ENCODE data around the gene EEF1G. TPM values are rescaled to one million over a fixed set of nuclear protein-coding genes. Genes with fewer than 3 reads are reported as not detected.
A peak's percentile ranks its signal among the peaks of the same experiment; 100 is the strongest.

The EEF1G gene
- total and polyA plus RNA-seq, 9 of the 15 experiments (the other 6 are each of a cell fraction or from before 2014, with no cell fraction given) = 985 to 2,349 (median 2,035) TPM

DNA sequence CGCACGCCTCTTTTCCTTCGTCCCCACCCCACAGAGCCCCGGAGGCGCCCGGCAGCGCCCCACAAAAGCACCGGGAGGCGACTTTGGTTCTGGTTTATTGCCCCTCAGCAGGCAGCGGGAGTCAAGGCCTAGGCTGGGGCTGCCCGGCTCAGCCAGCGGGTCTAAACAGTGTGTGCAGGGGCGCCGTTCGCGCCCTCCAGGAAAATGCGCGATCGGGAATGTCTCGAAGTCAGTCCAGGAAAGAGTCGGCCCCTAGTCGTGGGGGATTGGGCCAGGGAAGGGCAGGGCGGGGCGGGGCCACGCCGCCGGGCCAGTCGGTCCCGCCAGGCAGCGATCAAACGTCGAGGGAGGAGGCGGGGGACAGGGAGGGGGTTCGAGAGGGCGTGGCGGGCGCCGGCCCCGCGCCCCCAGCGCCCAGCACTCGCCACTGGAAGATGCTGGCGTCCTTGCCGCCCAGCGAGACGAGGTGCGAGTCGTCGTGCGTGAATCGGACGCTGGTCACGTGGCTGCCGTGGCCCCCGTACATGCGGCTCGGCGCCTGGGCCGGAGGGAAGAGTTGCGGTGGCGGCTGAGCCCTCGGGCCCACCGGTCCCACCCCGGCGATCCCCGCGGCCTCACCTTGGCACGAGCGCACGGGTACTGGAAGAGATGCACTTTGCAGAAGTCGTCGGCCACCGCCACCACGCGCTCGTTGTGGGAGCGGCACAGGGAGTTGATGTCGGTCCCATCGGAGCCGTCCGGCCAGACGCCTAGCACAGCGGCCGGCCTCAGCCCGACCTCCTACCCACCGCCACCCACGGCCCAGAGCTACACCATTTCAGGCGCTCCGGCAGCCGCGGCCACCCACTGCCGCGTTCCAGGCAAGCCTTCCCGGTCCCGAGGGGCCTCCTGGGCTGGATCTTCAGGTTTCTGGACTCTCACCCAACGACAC lies 28.7 kb upstream of the EEF1G start (continued):
- TF ChIP-seq, protein P1, sequence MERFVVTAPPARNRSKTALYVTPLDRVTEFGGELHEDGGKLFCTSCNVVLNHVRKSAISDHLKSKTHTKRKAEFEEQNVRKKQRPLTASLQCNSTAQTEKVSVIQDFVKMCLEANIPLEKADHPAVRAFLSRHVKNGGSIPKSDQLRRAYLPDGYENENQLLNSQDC (CRISPR knock-in tag; IDR thresholded peaks at IDR 0.05) = no peak
- no peak for TF ChIP-seq NCOA4 (IDR thresholded peaks at IDR 0.05; ENCODE audit: partially characterized antibody)
- TF ChIP-seq BCOR (IDR thresholded peaks at IDR 0.05) = peak; percentile 34; the same call in 1 of the 2 replicates
- TF ChIP-seq L3MBTL2 (IDR thresholded peaks at IDR 0.05) = peak; percentile 84
- TF ChIP-seq HDGF (IDR thresholded peaks at IDR 0.05) = peak; percentile 57; the same call in 1 of the 2 replicates
- TF ChIP-seq, protein P2, sequence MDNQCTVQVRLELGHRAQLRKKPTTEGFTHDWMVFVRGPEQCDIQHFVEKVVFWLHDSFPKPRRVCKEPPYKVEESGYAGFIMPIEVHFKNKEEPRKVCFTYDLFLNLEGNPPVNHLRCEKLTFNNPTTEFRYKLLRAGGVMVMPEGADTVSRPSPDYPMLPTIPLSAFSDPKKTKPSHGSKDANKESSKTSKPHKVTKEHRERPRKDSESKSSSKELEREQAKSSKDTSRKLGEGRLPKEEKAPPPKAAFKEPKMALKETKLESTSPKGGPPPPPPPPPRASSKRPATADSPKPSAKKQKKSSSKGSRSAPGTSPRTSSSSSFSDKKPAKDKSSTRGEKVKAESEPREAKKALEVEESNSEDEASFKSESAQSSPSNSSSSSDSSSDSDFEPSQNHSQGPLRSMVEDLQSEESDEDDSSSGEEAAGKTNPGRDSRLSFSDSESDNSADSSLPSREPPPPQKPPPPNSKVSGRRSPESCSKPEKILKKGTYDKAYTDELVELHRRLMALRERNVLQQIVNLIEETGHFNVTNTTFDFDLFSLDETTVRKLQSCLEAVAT (IDR thresholded peaks at IDR 0.05) = peak in 1 of 2 experiments; percentile 74; a peak in 1 of 4 replicates
- TF ChIP-seq KAT7 (CRISPR knock-in tag; IDR thresholded peaks at IDR 0.05; ENCODE audit: borderline replicate concordance) = 0 out of 2 replicates have a peak, but pooled peaks have one; percentile 65
- TF ChIP-seq, protein P3, sequence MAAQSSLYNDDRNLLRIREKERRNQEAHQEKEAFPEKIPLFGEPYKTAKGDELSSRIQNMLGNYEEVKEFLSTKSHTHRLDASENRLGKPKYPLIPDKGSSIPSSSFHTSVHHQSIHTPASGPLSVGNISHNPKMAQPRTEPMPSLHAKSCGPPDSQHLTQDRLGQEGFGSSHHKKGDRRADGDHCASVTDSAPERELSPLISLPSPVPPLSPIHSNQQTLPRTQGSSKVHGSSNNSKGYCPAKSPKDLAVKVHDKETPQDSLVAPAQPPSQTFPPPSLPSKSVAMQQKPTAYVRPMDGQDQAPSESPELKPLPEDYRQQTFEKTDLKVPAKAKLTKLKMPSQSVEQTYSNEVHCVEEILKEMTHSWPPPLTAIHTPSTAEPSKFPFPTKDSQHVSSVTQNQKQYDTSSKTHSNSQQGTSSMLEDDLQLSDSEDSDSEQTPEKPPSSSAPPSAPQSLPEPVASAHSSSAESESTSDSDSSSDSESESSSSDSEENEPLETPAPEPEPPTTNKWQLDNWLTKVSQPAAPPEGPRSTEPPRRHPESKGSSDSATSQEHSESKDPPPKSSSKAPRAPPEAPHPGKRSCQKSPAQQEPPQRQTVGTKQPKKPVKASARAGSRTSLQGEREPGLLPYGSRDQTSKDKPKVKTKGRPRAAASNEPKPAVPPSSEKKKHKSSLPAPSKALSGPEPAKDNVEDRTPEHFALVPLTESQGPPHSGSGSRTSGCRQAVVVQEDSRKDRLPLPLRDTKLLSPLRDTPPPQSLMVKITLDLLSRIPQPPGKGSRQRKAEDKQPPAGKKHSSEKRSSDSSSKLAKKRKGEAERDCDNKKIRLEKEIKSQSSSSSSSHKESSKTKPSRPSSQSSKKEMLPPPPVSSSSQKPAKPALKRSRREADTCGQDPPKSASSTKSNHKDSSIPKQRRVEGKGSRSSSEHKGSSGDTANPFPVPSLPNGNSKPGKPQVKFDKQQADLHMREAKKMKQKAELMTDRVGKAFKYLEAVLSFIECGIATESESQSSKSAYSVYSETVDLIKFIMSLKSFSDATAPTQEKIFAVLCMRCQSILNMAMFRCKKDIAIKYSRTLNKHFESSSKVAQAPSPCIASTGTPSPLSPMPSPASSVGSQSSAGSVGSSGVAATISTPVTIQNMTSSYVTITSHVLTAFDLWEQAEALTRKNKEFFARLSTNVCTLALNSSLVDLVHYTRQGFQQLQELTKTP (IDR thresholded peaks at IDR 0.05; ENCODE audit: low read depth in 1 of 2, partially characterized antibody in 2 of 2) = peak in 1 of 2 experiments; percentile 26
- no peak for TF ChIP-seq ZNF444 (CRISPR knock-in tag; IDR thresholded peaks at IDR 0.05)
- peak; percentile 71 for TF ChIP-seq RAD51 (IDR thresholded peaks at IDR 0.05; ENCODE audit: borderline replicate concordance, low read depth)
- TF ChIP-seq ARNT (IDR thresholded peaks at IDR 0.05) = 0 out of 4 replicates have a peak, but pooled peaks of 1 of the 2 experiments have one; percentile 22
- TF ChIP-seq SMAD3 (CRISPR knock-in tag; conservative IDR thresholded peaks at IDR 0.05) = no peak
- no peak for TF ChIP-seq TCF7L2 (IDR thresholded peaks at IDR 0.05; ENCODE audit: low read depth, low read length)
- TF ChIP-seq ZBTB17 (CRISPR knock-in tag; IDR thresholded peaks at IDR 0.05) = 0 out of 2 replicates have a peak, but pooled peaks have one; percentile 12
- TF ChIP-seq ATF7 (IDR thresholded peaks at IDR 0.05) = peak; percentile 20; the same call in 1 of the 2 replicates
- TF ChIP-seq HIVEP1 (CRISPR knock-in tag; IDR thresholded peaks at IDR 0.05) = 0 out of 2 replicates have a peak, but pooled peaks have one; percentile 64
- TF ChIP-seq, protein P4, sequence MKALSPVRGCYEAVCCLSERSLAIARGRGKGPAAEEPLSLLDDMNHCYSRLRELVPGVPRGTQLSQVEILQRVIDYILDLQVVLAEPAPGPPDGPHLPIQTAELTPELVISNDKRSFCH (CRISPR knock-in tag; IDR thresholded peaks at IDR 0.05) = no peak
- TF ChIP-seq, protein P4 (tag; IDR thresholded peaks at IDR 0.05) = peak; percentile 48; the same call in 1 of the 2 replicates
- TF ChIP-seq CBFA2T2 (conservative IDR thresholded peaks at IDR 0.05) = peak; percentile 33; the same call in 1 of the 2 replicates
- TF ChIP-seq PHF21A (IDR thresholded peaks at IDR 0.05; ENCODE audit: borderline replicate concordance, low read depth) = no peak
- 0 out of 3 replicates have a peak, but pooled peaks of 1 of the 2 experiments have one; percentile 11 for TF ChIP-seq CBX3 (IDR thresholded peaks at IDR 0.05; ENCODE audit: borderline replicate concordance in 1 of 2, low read length in 2 of 2)
- TF ChIP-seq ZNF41 (CRISPR knock-in tag; conservative IDR thresholded peaks at IDR 0.05) = 0 out of 2 replicates have a peak, but pooled peaks have one; percentile 29

Measured in K562 (cell line).